ENCODE results near the gene NPIPB8.
"Not testable (repeated sequence)": the region's sequence is repeated elsewhere in the genome, so short reads cannot be mapped to it uniquely, and the experiment has no call there.

NPIPB8 gene

GRCh38 chr16:28617874-28618273, 20.0 kb upstream of the NPIPB8 start:
- H3K4me3 ChIP-seq, result no peak overlapping the region
- TF ChIP-seq CTCF (IDR thresholded peaks at IDR 0.05), result no peak
- DNase-seq (ENCODE audit: low spot score), result no peak
- no peak overlapping the region for H3K27ac ChIP-seq

- H3K27ac ChIP-seq; DNase-seq (ENCODE audit: low spot score); H3K4me3 ChIP-seq: not testable (repeated sequence)
Observed at GRCh38 chr16:28620316-28620715, 17.5 kb upstream of the NPIPB8 start.

- DNase-seq (ENCODE audit: low spot score), result no peak
Observed at GRCh38 chr16:28621481-28622155, 16.2 kb upstream of the NPIPB8 start.

GRCh38 chr16:28622532-28623171, 15.2 kb upstream of the NPIPB8 start:
- not testable (repeated sequence) for H3K27ac ChIP-seq; DNase-seq (ENCODE audit: low spot score)
- peak overlapping the region; percentile 72 for H3K4me3 ChIP-seq

More at GRCh38 chr16:28621481-28622155, 16.2 kb upstream of the NPIPB8 start:
- H3K27ac ChIP-seq, result no peak overlapping the region
- no peak for TF ChIP-seq CTCF (IDR thresholded peaks at IDR 0.05)
- H3K4me3 ChIP-seq, result no peak overlapping the region

- H3K27ac ChIP-seq, result no peak overlapping the region
- no peak for DNase-seq (ENCODE audit: low spot score)
- TF ChIP-seq CTCF (IDR thresholded peaks at IDR 0.05), result no peak
- peak overlapping the region; percentile 72 for H3K4me3 ChIP-seq
Observed at GRCh38 chr16:28623172-28623711, 14.6 kb upstream of the NPIPB8 start.

- H3K4me3 ChIP-seq; DNase-seq (ENCODE audit: low spot score); H3K27ac ChIP-seq: not testable (repeated sequence)
Observed at GRCh38 chr16:28630905-28631304, 7.0 kb upstream of the NPIPB8 start.

GRCh38 chr16:28636093-28636823, 1.6 kb upstream of the NPIPB8 start:
- not testable (repeated sequence) for H3K4me3 ChIP-seq; H3K27ac ChIP-seq; DNase-seq (ENCODE audit: low spot score)

- H3K27ac ChIP-seq; DNase-seq (ENCODE audit: low spot score); H3K4me3 ChIP-seq: not testable (repeated sequence)
Observed at GRCh38 chr16:28638359-28638758, 494 bp downstream of the NPIPB8 start.

GRCh38 chr16:28639959-28640358, 2.1 kb downstream of the NPIPB8 start:
- not testable (repeated sequence) for DNase-seq (ENCODE audit: low spot score); H3K4me3 ChIP-seq; H3K27ac ChIP-seq

- DNase-seq (ENCODE audit: low spot score); H3K27ac ChIP-seq; H3K4me3 ChIP-seq: not testable (repeated sequence)
Observed at GRCh38 chr16:28666264-28666663, 28.4 kb downstream of the NPIPB8 start.

- not testable (repeated sequence) for H3K27ac ChIP-seq; H3K4me3 ChIP-seq; DNase-seq (ENCODE audit: low spot score)
Observed at GRCh38 chr16:28667480-28667879, 29.6 kb downstream of the NPIPB8 start.

- DNase-seq (ENCODE audit: low spot score); H3K4me3 ChIP-seq; H3K27ac ChIP-seq: not testable (repeated sequence)
Observed at GRCh38 chr16:28668199-28668598, 30.3 kb downstream of the NPIPB8 start.

- DNase-seq (ENCODE audit: low spot score); H3K27ac ChIP-seq: not testable (repeated sequence)
Observed at GRCh38 chr16:28688327-28688952, 50.6 kb downstream of the NPIPB8 start.

GRCh38 chr16:28689425-28689824, 51.6 kb downstream of the NPIPB8 start:
- H3K4me3 ChIP-seq; DNase-seq (ENCODE audit: low spot score); H3K27ac ChIP-seq: not testable (repeated sequence)

More at GRCh38 chr16:28688327-28688952, 50.6 kb downstream of the NPIPB8 start:
- H3K4me3 ChIP-seq, result not testable (repeated sequence)

- not testable (repeated sequence) for H3K27ac ChIP-seq; DNase-seq (ENCODE audit: low spot score); H3K4me3 ChIP-seq
Observed at GRCh38 chr16:28691722-28692121, 53.9 kb downstream of the NPIPB8 start.
